HEK293T (cell line): ENCODE data around the gene ARFRP1.

Experiments
- BHLHE40 ChIP-seq: fragments of 450-650 bp; IDR thresholded peaks from 2 replicates; pipeline ENCODE4 v1.6.1; 2016; ENCODE audit warnings: mild to moderate bottlenecking, moderate library complexity, borderline replicate concordance
- FOXA1 ChIP-seq: fragments of 450-650 bp; IDR thresholded peaks from 2 replicates; pipeline ENCODE4 v1.6.1; 2016; ENCODE audit warnings: mild to moderate bottlenecking
- FOXM1 ChIP-seq: fragments of 450-650 bp; IDR thresholded peaks from 2 replicates; pipeline ENCODE4 v1.6.1; 2017; ENCODE audit warnings: mild to moderate bottlenecking, borderline replicate concordance
- HDGF ChIP-seq: fragments of 450-650 bp; IDR thresholded peaks from 2 replicates; pipeline ENCODE4 v1.6.1; 2017; ENCODE audit warnings: antibody characterized with exemption, borderline replicate concordance
- L3MBTL2 ChIP-seq: fragments of 450-650 bp; conservative IDR thresholded peaks from 2 replicates; pipeline ENCODE4 v1.6.1; 2016; ENCODE audit warnings: mild to moderate bottlenecking
- PKNOX1 ChIP-seq: fragments of 450-650 bp; IDR thresholded peaks from 2 replicates; pipeline ENCODE4 v1.6.1; 2016
- SP1 ChIP-seq: fragments of 450-650 bp; IDR thresholded peaks from 2 replicates; pipeline ENCODE4 v1.6.1; 2017

DNA sequence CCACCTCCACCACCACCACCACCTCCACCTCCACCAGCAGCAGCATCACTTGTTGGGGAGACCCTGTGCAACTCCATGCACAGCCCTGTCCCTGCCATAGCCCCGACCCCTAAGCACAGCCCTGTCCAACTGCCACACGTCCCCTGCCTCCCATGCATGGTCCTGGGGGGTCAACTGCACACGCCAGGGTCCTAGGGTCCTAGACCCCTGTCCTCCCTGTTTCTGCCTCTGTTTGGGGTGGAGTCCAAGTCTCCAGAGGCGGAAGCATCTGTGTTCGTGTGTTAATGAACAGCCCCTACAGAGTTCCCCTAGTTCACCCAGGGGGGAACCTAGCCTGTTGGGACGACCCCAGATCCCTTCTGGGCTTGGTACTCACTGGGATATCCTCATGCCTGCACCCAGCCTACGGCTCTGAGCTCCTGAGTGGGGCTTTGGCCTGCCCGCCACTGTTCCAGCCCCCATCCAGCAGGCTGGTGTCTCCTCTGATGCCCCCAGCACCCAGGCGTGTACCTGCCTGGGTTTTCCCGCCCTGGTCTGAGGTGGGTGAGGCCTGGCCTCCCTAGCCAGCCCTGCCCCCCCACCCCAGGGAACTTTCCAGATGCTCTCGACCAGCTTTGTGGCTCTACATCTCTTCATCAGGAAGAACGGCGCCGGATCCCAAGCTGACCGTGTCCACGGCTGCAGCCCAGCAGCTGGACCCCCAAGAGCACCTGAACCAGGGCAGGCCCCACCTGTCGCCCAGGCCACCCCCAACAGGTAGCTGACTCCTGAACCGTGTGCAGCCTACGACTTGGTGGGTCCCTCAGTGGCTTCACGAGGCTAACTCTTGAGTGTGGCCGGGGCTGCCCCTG lies 13.8 kb downstream of the ARFRP1 start:
- TF ChIP-seq BHLHE40 (no peak), FOXA1 (no peak), PKNOX1 (no peak), SP1 (no peak), HDGF (no peak), FOXM1 (no peak), L3MBTL2 (no peak)
